ENCODE measurements around the gene SLC16A8. TPM values are rescaled to one million over a fixed set of nuclear protein-coding genes. Genes with fewer than 3 reads are reported as not detected.

SLC16A8 gene
- total and polyA plus RNA-seq, 2 donors (not counting 1 experiment from before 2014, with no cell fraction given), result not detected

DNA sequence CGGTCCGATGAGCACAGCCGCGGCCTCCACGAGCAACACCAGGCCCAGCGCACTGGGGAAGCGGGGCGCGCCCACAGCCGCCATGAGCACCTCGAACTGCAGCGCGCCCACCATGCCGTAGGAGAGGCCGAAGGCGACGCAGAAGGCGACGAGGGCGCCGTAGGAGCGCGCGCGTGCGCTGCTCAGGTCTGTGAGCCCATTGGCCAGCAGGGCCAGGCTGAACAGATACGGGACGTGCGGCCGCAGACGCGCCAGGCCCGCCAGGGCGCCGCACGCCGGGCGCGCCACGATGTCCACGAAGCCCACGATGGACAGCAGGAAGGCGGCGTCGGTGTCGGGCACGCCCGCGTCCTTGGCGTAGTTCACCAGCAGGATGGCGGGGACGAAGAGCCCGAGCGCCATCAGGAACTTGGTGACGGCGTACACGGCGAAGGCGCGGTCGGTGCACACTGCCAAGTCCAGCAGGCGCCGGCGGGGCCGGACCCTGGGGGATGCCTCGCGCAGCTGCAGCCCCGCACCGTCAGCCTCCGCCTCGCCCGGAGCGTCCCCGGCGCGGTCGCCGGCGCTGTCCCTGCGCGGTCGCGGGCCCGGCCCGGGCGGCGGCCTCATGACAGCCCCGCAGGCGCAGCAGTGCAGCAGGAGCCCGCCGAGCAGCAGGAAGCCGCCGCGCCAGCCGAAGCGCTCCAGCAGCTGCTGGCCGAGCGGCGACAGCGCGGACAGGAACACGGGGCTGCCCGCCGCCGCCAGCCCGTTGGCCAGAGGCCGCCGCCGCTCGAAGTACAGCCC is 2.9 kb downstream of the SLC16A8 start:
- Histone ChIP-seq H3K79me2 (ENCODE audit: control insufficient read depth, insufficient read depth, low read length) (no peaks in the 10 kb centered on the region), H3K27me3 (replicated peaks in 1 of 4; ENCODE audit: control extremely low read depth in 1 of 4, control insufficient read depth in 3 of 4, insufficient read depth in 4 of 4, low read length in 3 of 4) (peaks cover 0 to 37% (median 18%) of the 10 kb centered on the region in 4 experiments), H2AFZ (ENCODE audit: insufficient read depth, low read depth, low read length, poor library complexity, severe bottlenecking) (peak overlapping the region; percentile 22), H3K4me3 (ENCODE audit: control extremely low read depth in 1 of 5, extremely low read depth in 1 of 5, insufficient read depth in 1 of 5, low read depth in 2 of 5, low read length in 4 of 5) (peak overlapping the region in 2 of 5 experiments; percentile 11 to 30), H3K27ac (ENCODE audit: low read length in 2 of 2) (no peak overlapping the region), H4K20me1 (ENCODE audit: control insufficient read depth, insufficient read depth, low read length, poor library complexity, severe bottlenecking) (no peaks in the 10 kb centered on the region), H3K4me2 (replicated peaks; ENCODE audit: low read depth, low read length, poor library complexity, severe bottlenecking) (peak overlapping the region; percentile 66), H3K9me3 (ENCODE audit: control extremely low read depth in 1 of 3, control insufficient read depth in 2 of 3, insufficient read depth in 1 of 3, low read length in 2 of 3) (no peaks in the 10 kb centered on the region), H3K36me3 (replicated peaks in 1 of 2; ENCODE audit: control extremely low read depth in 1 of 2, control insufficient read depth in 1 of 2, extremely low read depth in 1 of 2, insufficient read depth in 2 of 2, low read length in 1 of 2) (no peaks in the 10 kb centered on the region), H3K9ac (ENCODE audit: low read length) (peak overlapping the region; percentile 2), H3K4me1 (ENCODE audit: control insufficient read depth in 2 of 2, insufficient read depth in 2 of 2, low read length in 2 of 2) (peaks cover 17 to 18% of the 10 kb centered on the region in 2 donors)
- H3K4me3 Mint-ChIP-seq, result peak overlapping the region; percentile 53
- ChIA-PET CTCF (no interaction called here), POLR2A (no interaction called here)
- TF ChIP-seq EZH2 (IDR thresholded peaks at IDR 0.05; ENCODE audit: borderline replicate concordance, insufficient read depth, low read depth, low read length, poor library complexity, severe bottlenecking) (no peak), CTCF (IDR thresholded peaks at IDR 0.05) (no peak)
- no peaks in the 10 kb centered on the region for H3K9me3 Mint-ChIP-seq (ENCODE audit: insufficient read depth)
- peak; percentile 36 for DNase-seq
- intact Hi-C loops (cut with micrococcal nuclease), result no loop called here
- no peak overlapping the region for H3K27ac Mint-ChIP-seq
- 10% methylated on average over 110 of the region's 110 CpGs for WGBS (ENCODE audit: insufficient coverage)
- peaks cover 5% of the 10 kb centered on the region for H3K4me1 Mint-ChIP-seq
- ATAC-seq (ENCODE audit: low read depth), result no peak
- H3K27me3 Mint-ChIP-seq, result peaks cover 16% of the 10 kb centered on the region

DNA sequence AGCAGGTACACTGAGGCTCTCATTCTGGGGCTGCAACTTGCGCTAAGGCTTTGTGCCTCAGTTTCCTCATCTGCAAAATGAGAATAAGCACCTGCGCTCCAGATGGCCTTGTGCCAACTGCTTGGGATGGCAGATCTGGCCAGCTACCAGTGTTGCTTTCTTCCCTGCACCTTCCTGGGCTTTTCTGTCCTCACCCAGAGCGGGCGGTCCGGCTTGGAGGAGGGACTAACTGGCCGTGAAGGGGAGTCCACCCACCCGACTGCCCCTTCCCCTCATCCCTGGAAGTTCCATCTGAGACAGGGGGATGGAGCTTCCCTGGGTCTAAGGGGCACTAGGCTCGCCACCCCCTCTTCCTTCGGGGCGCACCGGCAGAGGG is 3.5 kb downstream of the SLC16A8 start:
- Mint-ChIP-seq H3K27ac (no peak overlapping the region), H3K4me3 (peak overlapping the region; percentile 53), H3K27me3 (peaks cover 16% of the 10 kb centered on the region), H3K4me1 (peaks cover 5% of the 10 kb centered on the region), H3K9me3 (ENCODE audit: insufficient read depth) (no peaks in the 10 kb centered on the region)
- intact Hi-C loops (cut with micrococcal nuclease), result no loop called here
- DNase-seq (no peak), ATAC-seq (ENCODE audit: low read depth) (no peak)
- Histone ChIP-seq H2AFZ (ENCODE audit: insufficient read depth, low read depth, low read length, poor library complexity, severe bottlenecking) (no peak overlapping the region), H4K20me1 (ENCODE audit: control insufficient read depth, insufficient read depth, low read length, poor library complexity, severe bottlenecking) (no peaks in the 10 kb centered on the region), H3K9ac (ENCODE audit: low read length) (no peak overlapping the region), H3K27me3 (replicated peaks in 1 of 4; ENCODE audit: control extremely low read depth in 1 of 4, control insufficient read depth in 3 of 4, insufficient read depth in 4 of 4, low read length in 3 of 4) (peaks cover 0 to 37% (median 18%) of the 10 kb centered on the region in 4 experiments), H3K4me3 (ENCODE audit: control extremely low read depth in 1 of 5, extremely low read depth in 1 of 5, insufficient read depth in 1 of 5, low read depth in 2 of 5, low read length in 4 of 5) (no peak overlapping the region), H3K36me3 (replicated peaks in 1 of 2; ENCODE audit: control extremely low read depth in 1 of 2, control insufficient read depth in 1 of 2, extremely low read depth in 1 of 2, insufficient read depth in 2 of 2, low read length in 1 of 2) (no peaks in the 10 kb centered on the region), H3K27ac (ENCODE audit: low read length in 2 of 2) (no peak overlapping the region), H3K4me2 (replicated peaks; ENCODE audit: low read depth, low read length, poor library complexity, severe bottlenecking) (peak overlapping the region; percentile 66), H3K79me2 (ENCODE audit: control insufficient read depth, insufficient read depth, low read length) (no peaks in the 10 kb centered on the region), H3K4me1 (ENCODE audit: control insufficient read depth in 2 of 2, insufficient read depth in 2 of 2, low read length in 2 of 2) (peaks cover 17 to 18% of the 10 kb centered on the region in 2 donors), H3K9me3 (ENCODE audit: control extremely low read depth in 1 of 3, control insufficient read depth in 2 of 3, insufficient read depth in 1 of 3, low read length in 2 of 3) (no peaks in the 10 kb centered on the region)
- ChIA-PET CTCF (no interaction called here), POLR2A (no interaction called here)
- TF ChIP-seq EZH2 (IDR thresholded peaks at IDR 0.05; ENCODE audit: borderline replicate concordance, insufficient read depth, low read depth, low read length, poor library complexity, severe bottlenecking) (no peak), CTCF (IDR thresholded peaks at IDR 0.05) (no peak)
- 73% methylated on average over 6 of the region's 11 CpGs for WGBS (ENCODE audit: insufficient coverage)
